K562 (cell line): ENCODE data around the gene GAPDH. TPM values are rescaled to one million over a fixed set of nuclear protein-coding genes. Genes with fewer than 3 reads are reported as not detected.

Experiments used
- ATAC-seq: fragments of 200-7000 bp; cut with Tn5 transposase; 3 replicates; pipeline ENCODE4 v1.9.1; 2020; ENCODE audit warnings: moderate library complexity
- BruUV-seq: library from RNA; stranded (reverse); fragments of 400-500 nt; replicated peaks from 2 replicates; lab custom pipeline; 2021; lab: Mats Ljungman, UMichigan
- CTCF ChIA-PET: fragments of 300-600 bp; formaldehyde crosslinking; extraction: SDS; loops from one replicate; lab custom pipeline; 2021; ENCODE audit warnings: low intra/inter-chr PET ratio; lab: Yijun Ruan, JAX
- POLR2A ChIA-PET: fragments of 300-600, 350-650 bp; sonication (Branson Sonifier 250); formaldehyde crosslinking; extraction: SDS; loops from one replicate; lab custom pipeline; 2021; ENCODE audit warnings: antibody characterized with exemption, inconsistent platforms; lab: Yijun Ruan, JAX
- DNase-seq, 4 experiments: peaks; one replicate each; pipeline versions ENCODE4 v3.0.0 to v3.0.0-alpha.2; 2011 to 2018; ENCODE audit warnings: low spot score in 3 of 4, mixed read lengths in 3 of 4; ENCODE audit errors: extremely low read depth in 1 of 4
- FAIRE-seq: peaks from 2 replicates; lab custom pipeline; 2011; peaks lifted over from hg19 to GRCh38; lab: Jason Lieb, UNC
- H2AFZ ChIP-seq: 2 replicates; pipeline ENCODE4 v1.6.0; 2011; ENCODE audit warnings: low read depth, low read length, control low read depth, inconsistent platforms
- H3K27ac ChIP-seq: fragments of 200-600 bp; 3 replicates; pipeline ENCODE4 v1.8.0; 2011; ENCODE audit warnings: low read depth, mild to moderate bottlenecking, control low read depth, inconsistent platforms, low read length, moderate library complexity, mixed read lengths; ENCODE audit errors: extremely low read depth
- H3K27me3 ChIP-seq, 2 experiments: fragments of 300-600 bp in 1 of 2; 2 replicates in 1 of 2; 3 replicates in 1 of 2; pipeline versions ENCODE4 v1.6.0 to v1.8.0; 2011; ENCODE audit warnings: inconsistent platforms in 2 of 2, low read length in 2 of 2, mild to moderate bottlenecking in 1 of 2, mixed read lengths in 1 of 2, moderate library complexity in 1 of 2; ENCODE audit not compliant: control insufficient read depth in 2 of 2, insufficient read depth in 2 of 2
- H3K36me3 ChIP-seq: fragments of 300-600 bp; 3 replicates; pipeline ENCODE4 v1.8.0; 2011; ENCODE audit warnings: mild to moderate bottlenecking, low read length, inconsistent platforms; ENCODE audit not compliant: control insufficient read depth, insufficient read depth
- H3K4me1 ChIP-seq, 2 experiments: fragments of 200-600 bp in 1 of 2; replicated peaks in 1 of 2; 2 replicates in 1 of 2; 3 replicates in 1 of 2; pipeline versions ENCODE4 v1.5.1 to v1.8.0; 2011; ENCODE audit warnings: inconsistent platforms in 2 of 2, low read length in 2 of 2, mild to moderate bottlenecking in 1 of 2, mixed read lengths in 1 of 2, moderate library complexity in 1 of 2; ENCODE audit not compliant: control insufficient read depth in 2 of 2, insufficient read depth in 2 of 2
- H3K4me2 ChIP-seq: 2 replicates; pipeline ENCODE4 v1.6.1; 2011; ENCODE audit warnings: low read length, control low read depth, inconsistent platforms, mixed read lengths; ENCODE audit not compliant: insufficient read depth
- H3K4me3 ChIP-seq: fragments of 200-600 bp; sonication (generic), shearing (Covaris generic); 2 replicates; pipeline ENCODE4 v1.5.1; 2016; ENCODE audit warnings: control low read depth, inconsistent platforms
- H3K79me2 ChIP-seq: fragments of 200-600 bp; 3 replicates; pipeline ENCODE4 v1.8.0; 2011; ENCODE audit warnings: low read length, inconsistent platforms; ENCODE audit not compliant: control insufficient read depth, insufficient read depth
- H3K9ac ChIP-seq, 2 experiments: 2 replicates each; pipeline versions ENCODE4 v1.6.0 to v1.6.1; 2011; ENCODE audit warnings: low read depth in 2 of 2, low read length in 2 of 2, control low read depth in 1 of 2, inconsistent platforms in 1 of 2, mild to moderate bottlenecking in 1 of 2, mixed read lengths in 1 of 2; ENCODE audit not compliant: insufficient read depth in 1 of 2
- H3K9me1 ChIP-seq: one replicate; pipeline ENCODE4 v1.6.0; 2011; ENCODE audit warnings: inconsistent platforms, mild to moderate bottlenecking, low read length, moderate library complexity; ENCODE audit not compliant: control insufficient read depth, insufficient read depth
- H3K9me3 ChIP-seq: replicated peaks from 2 replicates; pipeline ENCODE4 v1.5.1; 2011; ENCODE audit warnings: low read depth, low read length, inconsistent platforms; ENCODE audit not compliant: control insufficient read depth, insufficient read depth
- H4K20me1 ChIP-seq: replicated peaks from 2 replicates; pipeline ENCODE4 v1.6.1; 2011; ENCODE audit warnings: low read length, inconsistent platforms, mixed read lengths; ENCODE audit not compliant: control insufficient read depth, insufficient read depth
- ELF2 ChIP-seq: fragments of 250-450 bp; sonication (Bioruptor Pico); IDR thresholded peaks from 2 replicates; pipeline ENCODE4 v1.5.0; 2021; ENCODE audit warnings: mild to moderate bottlenecking
- GTF2A2 ChIP-seq: IDR thresholded peaks from 2 replicates; pipeline ENCODE4 v1.6.1; 2016; ENCODE audit warnings: mild to moderate bottlenecking, missing genetic modification characterization, missing compliant biosample characterization
- PHF8 ChIP-seq: fragments of 200-600 bp; sonication (generic); IDR thresholded peaks from 2 replicates; pipeline ENCODE4 v1.6.1; 2012; ENCODE audit warnings: mixed run types, mild to moderate bottlenecking, inconsistent platforms, low read length, moderate library complexity, borderline replicate concordance
- PPARD ChIP-seq: fragments of 250-450 bp; sonication (Bioruptor Pico); IDR thresholded peaks from 2 replicates; pipeline ENCODE4 v1.8.0; 2022; ENCODE audit warnings: inconsistent platforms, mild to moderate bottlenecking, moderate library complexity
- RAD51 ChIP-seq: fragments of 450-650 bp; IDR thresholded peaks from 2 replicates; pipeline ENCODE4 v1.7.1; 2016; ENCODE audit warnings: low read depth, mild to moderate bottlenecking, borderline replicate concordance
- RFX5 ChIP-seq: IDR thresholded peaks from 2 replicates; pipeline ENCODE4 v1.6.1; 2011; ENCODE audit warnings: low read depth, mild to moderate bottlenecking, improper control_type of control experiment, low read length
- SMARCA5 ChIP-seq: fragments of 450-650 bp; IDR thresholded peaks from 2 replicates; pipeline ENCODE4 v1.6.1; 2016
- ZNF217 ChIP-seq: sonication (generic); formaldehyde crosslinking; IDR thresholded peaks from 2 replicates; pipeline ENCODE4 v1.8.0; 2022; ENCODE audit warnings: mild to moderate bottlenecking, missing genetic modification reagents
- ZNF23 ChIP-seq: fragments of 250-450 bp; sonication (Bioruptor Pico); IDR thresholded peaks from 2 replicates; pipeline ENCODE4 v1.4.0; 2020; ENCODE audit warnings: mild to moderate bottlenecking
- ZZZ3 ChIP-seq: fragments of 450-650 bp; IDR thresholded peaks from 2 replicates; pipeline ENCODE4 v1.6.1; 2016; ENCODE audit warnings: antibody characterized with exemption, mild to moderate bottlenecking, moderate library complexity
- WGBS: fragments of 100-300 bp; shearing (Covaris generic); methylation state at CpG from one replicate; pipeline ENCODE4 v1.1.6; 2016; ENCODE audit warnings: low coverage, mixed read lengths; ENCODE audit not compliant: insufficient coverage; ENCODE audit errors: missing lambda C conversion rate; 5-methylcytosine and 5-hydroxymethylcytosine counted together
- in situ Hi-C: fragments of 300-500 bp; cut with MboI; formaldehyde crosslinking; loops from 4 replicates; pipeline ENCODE4 v1.15.0; 2018; ENCODE audit warnings: inconsistent platforms, mixed read lengths
- intact Hi-C: fragments of 100-400 bp; cut with micrococcal nuclease; formaldehyde crosslinking; loops from 2 replicates; pipeline ENCODE4 v1.14.2; 2022
- polyA plus RNA-seq, 8 experiments: library from polyadenylated mRNA; depleted of rRNA in 4 of 8; stranded (reverse) in 5 of 8; unstranded in 3 of 8; fragments of >200 nt; fragmentation: Nextera tagmentation in 2 of 8; fragmentation: Illumina TruSeq in 1 of 8; extraction: Ambion mirVana in 2 of 8; extraction: Trizol in 1 of 8; gene quantifications; 2 replicates each; pipeline versions ENCODE4 v1.2.1 to v1.2.3, GENCODE V29; 2011 to 2014; ENCODE audit warnings: inconsistent platforms in 1 of 8, missing spikeins in 1 of 8
- total RNA-seq, 7 experiments: library from RNA; depleted of rRNA in 6 of 7; stranded (reverse); fragments of >200 nt in 6 of 7; fragmentation: Illumina TruSeq in 2 of 7; extraction: Trizol in 2 of 7; gene quantifications; 2 replicates each; pipeline versions ENCODE4 v1.2.1 to v1.2.3, GENCODE V29; 2011 to 2021; ENCODE audit warnings: low replicate concordance in 1 of 7
- TF ChIP-seq, protein P1 (sequence below): fragments of 250-450 bp; sonication (Bioruptor Pico); IDR thresholded peaks from 2 replicates; pipeline ENCODE4 v1.4.0; 2020
- TF ChIP-seq, protein P2 (sequence below): fragments of 450-650 bp; formaldehyde crosslinking; IDR thresholded peaks from 2 replicates; pipeline ENCODE4 v1.4.0; 2020; ENCODE audit warnings: mild to moderate bottlenecking, mixed read lengths
- TF ChIP-seq, protein P3 (sequence below): sonication (generic); formaldehyde crosslinking; IDR thresholded peaks from 2 replicates; pipeline ENCODE4 v1.8.1; 2023; ENCODE audit warnings: mild to moderate bottlenecking, missing genetic modification reagents

GAPDH gene
- total and polyA plus RNA-seq, 9 of the 15 experiments (the other 6 are each of a cell fraction or from before 2014, with no cell fraction given) = 2,206 to 6,793 (median 4,217) TPM

GRCh38 chr12:6574576-6575295, 40.4 kb downstream of the GAPDH start:
- in situ Hi-C loops (no loop called here), intact Hi-C loops (no loop called here)
- FAIRE-seq = no peak
- Histone ChIP-seq H3K4me3 (no peak overlapping the region), H3K4me1 (no peaks in the 10 kb centered on the region), H4K20me1 (no peaks in the 10 kb centered on the region; the same call in 1 of the 2 replicates), H3K4me2 (no peak overlapping the region), H2AFZ (no peak overlapping the region), H3K9me3 (no peaks in the 10 kb centered on the region), H3K36me3 (peaks cover 85% of the 10 kb centered on the region), H3K9ac (no peak overlapping the region), H3K9me1 (no peaks in the 10 kb centered on the region), H3K27me3 (no peaks in the 10 kb centered on the region), H3K27ac (no peak overlapping the region), H3K79me2 (no peaks in the 10 kb centered on the region)
- DNase-seq = no peak
- ChIA-PET CTCF (no interaction called here), POLR2A (interaction anchor here (0.8 kb wide), 1 partner anchor 10 kb away, joined by 3 read pairs; no protein-coding TSS in a partner anchor)
- WGBS = 78% methylated on average over 3 of the region's 4 CpGs
- no TSS peak for BruUV-seq
- TF ChIP-seq SMARCA5 (no peak), PPARD (CRISPR knock-in tag) (no peak), GTF2A2 (tag) (no peak), ZZZ3 (no peak), ELF2 (CRISPR knock-in tag) (no peak), ZNF23 (CRISPR knock-in tag) (no peak), RAD51 (no peak), ZNF217 (no peak), RFX5 (no peak), PHF8 (no peak)
- TF ChIP-seq, protein P1, sequence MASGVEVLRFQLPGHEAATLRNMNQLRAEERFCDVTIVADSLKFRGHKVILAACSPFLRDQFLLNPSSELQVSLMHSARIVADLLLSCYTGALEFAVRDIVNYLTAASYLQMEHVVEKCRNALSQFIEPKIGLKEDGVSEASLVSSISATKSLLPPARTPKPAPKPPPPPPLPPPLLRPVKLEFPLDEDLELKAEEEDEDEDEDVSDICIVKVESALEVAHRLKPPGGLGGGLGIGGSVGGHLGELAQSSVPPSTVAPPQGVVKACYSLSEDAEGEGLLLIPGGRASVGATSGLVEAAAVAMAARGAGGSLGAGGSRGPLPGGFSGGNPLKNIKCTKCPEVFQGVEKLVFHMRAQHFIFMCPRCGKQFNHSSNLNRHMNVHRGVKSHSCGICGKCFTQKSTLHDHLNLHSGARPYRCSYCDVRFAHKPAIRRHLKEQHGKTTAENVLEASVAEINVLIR (CRISPR knock-in tag) = no peak
- TF ChIP-seq, protein P2, sequence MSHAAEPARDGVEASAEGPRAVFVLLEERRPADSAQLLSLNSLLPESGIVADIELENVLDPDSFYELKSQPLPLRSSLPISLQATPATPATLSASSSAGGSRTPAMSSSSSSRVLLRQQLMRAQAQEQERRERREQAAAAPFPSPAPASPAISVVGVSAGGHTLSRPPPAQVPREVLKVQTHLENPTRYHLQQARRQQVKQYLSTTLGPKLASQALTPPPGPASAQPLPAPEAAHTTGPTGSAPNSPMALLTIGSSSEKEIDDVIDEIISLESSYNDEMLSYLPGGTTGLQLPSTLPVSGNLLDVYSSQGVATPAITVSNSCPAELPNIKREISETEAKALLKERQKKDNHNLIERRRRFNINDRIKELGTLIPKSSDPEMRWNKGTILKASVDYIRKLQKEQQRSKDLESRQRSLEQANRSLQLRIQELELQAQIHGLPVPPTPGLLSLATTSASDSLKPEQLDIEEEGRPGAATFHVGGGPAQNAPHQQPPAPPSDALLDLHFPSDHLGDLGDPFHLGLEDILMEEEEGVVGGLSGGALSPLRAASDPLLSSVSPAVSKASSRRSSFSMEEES (CRISPR knock-in tag) = no peak
- TF ChIP-seq, protein P3, sequence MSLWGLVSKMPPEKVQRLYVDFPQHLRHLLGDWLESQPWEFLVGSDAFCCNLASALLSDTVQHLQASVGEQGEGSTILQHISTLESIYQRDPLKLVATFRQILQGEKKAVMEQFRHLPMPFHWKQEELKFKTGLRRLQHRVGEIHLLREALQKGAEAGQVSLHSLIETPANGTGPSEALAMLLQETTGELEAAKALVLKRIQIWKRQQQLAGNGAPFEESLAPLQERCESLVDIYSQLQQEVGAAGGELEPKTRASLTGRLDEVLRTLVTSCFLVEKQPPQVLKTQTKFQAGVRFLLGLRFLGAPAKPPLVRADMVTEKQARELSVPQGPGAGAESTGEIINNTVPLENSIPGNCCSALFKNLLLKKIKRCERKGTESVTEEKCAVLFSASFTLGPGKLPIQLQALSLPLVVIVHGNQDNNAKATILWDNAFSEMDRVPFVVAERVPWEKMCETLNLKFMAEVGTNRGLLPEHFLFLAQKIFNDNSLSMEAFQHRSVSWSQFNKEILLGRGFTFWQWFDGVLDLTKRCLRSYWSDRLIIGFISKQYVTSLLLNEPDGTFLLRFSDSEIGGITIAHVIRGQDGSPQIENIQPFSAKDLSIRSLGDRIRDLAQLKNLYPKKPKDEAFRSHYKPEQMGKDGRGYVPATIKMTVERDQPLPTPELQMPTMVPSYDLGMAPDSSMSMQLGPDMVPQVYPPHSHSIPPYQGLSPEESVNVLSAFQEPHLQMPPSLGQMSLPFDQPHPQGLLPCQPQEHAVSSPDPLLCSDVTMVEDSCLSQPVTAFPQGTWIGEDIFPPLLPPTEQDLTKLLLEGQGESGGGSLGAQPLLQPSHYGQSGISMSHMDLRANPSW = no peak
- no peak for ATAC-seq
